Astrocyte (in vitro differentiated cells and primary cell): Measurements from ENCODE around the gene ZNF33A. TPM values are rescaled to one million over a fixed set of nuclear protein-coding genes. Genes with fewer than 3 reads are reported as not detected.
"Not testable (repeated sequence)": the region's sequence is repeated elsewhere in the genome, so short reads cannot be mapped to it uniquely, and the experiment has no call there.

Experiments used
- DNase-seq: peaks from one replicate; pipeline ENCODE4 v3.0.0-alpha.2; 2010; ENCODE audit warnings: low read depth
- FAIRE-seq: peaks from 2 replicates; lab custom pipeline; 2011; peaks lifted over from hg19 to GRCh38; lab: Jason Lieb, UNC
- H2AFZ ChIP-seq: 2 replicates; pipeline ENCODE4 v1.6.0; 2012; ENCODE audit warnings: low read depth, low read length, inconsistent platforms
- H3K27ac ChIP-seq: 2 replicates; pipeline ENCODE4 v1.5.1; 2011; ENCODE audit warnings: low read depth, low read length, inconsistent platforms
- H3K27me3 ChIP-seq: 2 replicates; pipeline ENCODE4 v1.6.0; 2011; ENCODE audit warnings: low read length, inconsistent platforms; ENCODE audit not compliant: insufficient read depth
- H3K36me3 ChIP-seq: 2 replicates; pipeline ENCODE4 v1.5.1; 2011; ENCODE audit warnings: low read length, inconsistent platforms; ENCODE audit not compliant: insufficient read depth
- H3K4me1 ChIP-seq: 2 replicates; pipeline ENCODE4 v1.5.1; 2011; ENCODE audit warnings: low read length, inconsistent platforms; ENCODE audit not compliant: insufficient read depth
- H3K4me2 ChIP-seq: 2 replicates; pipeline ENCODE4 v1.6.0; 2012; ENCODE audit warnings: low read length, inconsistent platforms
- H3K4me3 ChIP-seq: 2 replicates; pipeline ENCODE4 v1.5.1; 2011; ENCODE audit warnings: low read depth, mild to moderate bottlenecking, low read length, inconsistent platforms; ENCODE audit not compliant: insufficient read depth
- H3K79me2 ChIP-seq: 2 replicates; pipeline ENCODE4 v1.6.0; 2012; ENCODE audit warnings: mild to moderate bottlenecking, low read length, inconsistent platforms; ENCODE audit not compliant: insufficient read depth
- H3K9ac ChIP-seq: 2 replicates; pipeline ENCODE4 v1.6.0; 2012; ENCODE audit warnings: mild to moderate bottlenecking, low read length, inconsistent platforms
- H3K9me3 ChIP-seq: 2 replicates; pipeline ENCODE4 v1.5.1; 2012; ENCODE audit warnings: low read depth, mild to moderate bottlenecking, low read length, inconsistent platforms; ENCODE audit not compliant: insufficient read depth
- H4K20me1 ChIP-seq: 2 replicates; pipeline ENCODE4 v1.6.0; 2012; ENCODE audit warnings: low read length, inconsistent platforms; ENCODE audit not compliant: insufficient read depth
- H3K27ac Mint-ChIP-seq: one replicate; pipeline ENCODE4 v1.8.0; 2021; ENCODE audit warnings: mild to moderate bottlenecking, mixed read lengths; ENCODE audit not compliant: unreplicated experiment
- H3K27me3 Mint-ChIP-seq: one replicate; pipeline ENCODE4 v1.8.0; 2021; ENCODE audit warnings: low read depth, mixed read lengths; ENCODE audit not compliant: unreplicated experiment
- H3K36me3 Mint-ChIP-seq: one replicate; pipeline ENCODE4 v1.8.0; 2021; ENCODE audit warnings: low read depth, mixed read lengths; ENCODE audit not compliant: unreplicated experiment
- H3K4me1 Mint-ChIP-seq: one replicate; pipeline ENCODE4 v1.8.0; 2021; ENCODE audit warnings: low read depth, mixed read lengths; ENCODE audit not compliant: unreplicated experiment
- H3K4me3 Mint-ChIP-seq: one replicate; pipeline ENCODE4 v1.8.0; 2021; ENCODE audit warnings: mild to moderate bottlenecking, moderate library complexity, mixed read lengths; ENCODE audit not compliant: unreplicated experiment
- H3K9me3 Mint-ChIP-seq: one replicate; pipeline ENCODE4 v1.8.0; 2021; ENCODE audit warnings: mild to moderate bottlenecking, mixed read lengths; ENCODE audit not compliant: unreplicated experiment
- CTCF ChIP-seq: IDR thresholded peaks from 2 replicates; pipeline ENCODE4 v1.5.1; 2011; ENCODE audit warnings: low read depth, mild to moderate bottlenecking, inconsistent platforms, low read length, moderate library complexity; ENCODE audit not compliant: insufficient read depth
- EZH2 ChIP-seq: IDR thresholded peaks from 2 replicates; pipeline ENCODE4 v1.6.1; 2012; ENCODE audit warnings: mild to moderate bottlenecking, low read length, inconsistent platforms; ENCODE audit not compliant: insufficient read depth
- total RNA-seq: library from RNA; stranded (reverse); gene quantifications from 2 replicates; pipeline ENCODE4 v1.2.1, GENCODE V29; 2021

Gene ZNF33A
- total RNA-seq, 1 donor from 2014 or later: 11.6 TPM

DNA sequence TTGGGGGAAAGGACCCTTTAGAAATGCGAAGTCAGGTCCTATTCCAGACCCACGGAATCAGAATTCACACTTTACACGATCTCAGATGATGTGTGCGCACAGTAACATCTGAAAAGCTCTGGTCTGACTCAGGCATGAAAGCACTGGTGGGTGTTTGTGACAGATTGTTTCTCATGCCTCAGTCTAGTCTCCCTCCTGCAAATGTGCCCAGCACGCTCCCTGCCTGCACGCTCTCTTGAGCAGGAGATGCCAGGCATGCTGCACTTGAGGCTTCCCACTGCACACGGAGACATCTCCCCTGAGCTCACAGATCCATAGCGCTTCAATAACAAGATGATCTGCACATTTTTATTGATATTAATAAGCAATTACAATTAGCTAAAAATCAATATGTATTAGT lies 60.0 kb downstream of the ZNF33A start:
- H3K36me3 Mint-ChIP-seq: no peaks in the 10 kb centered on the region
- H3K27me3 Mint-ChIP-seq: no peaks in the 10 kb centered on the region
- no peaks in the 10 kb centered on the region for H3K4me1 ChIP-seq
- no peak overlapping the region for H3K4me2 ChIP-seq
- H3K4me3 Mint-ChIP-seq: no peak overlapping the region
- peaks cover 8% of the 10 kb centered on the region for H3K9me3 Mint-ChIP-seq
- no peaks in the 10 kb centered on the region for H3K27me3 ChIP-seq
- H3K79me2 ChIP-seq: no peaks in the 10 kb centered on the region
- H4K20me1 ChIP-seq: no peaks in the 10 kb centered on the region
- no peak overlapping the region for H3K27ac ChIP-seq
- H3K27ac Mint-ChIP-seq: no peak overlapping the region
- H3K9me3 ChIP-seq: no peaks in the 10 kb centered on the region
- H2AFZ ChIP-seq: no peak overlapping the region
- no peaks in the 10 kb centered on the region for H3K36me3 ChIP-seq
- no peak for FAIRE-seq
- no peak overlapping the region for H3K4me3 ChIP-seq
- DNase-seq: no peak
- no peak overlapping the region for H3K9ac ChIP-seq
- TF ChIP-seq CTCF: no peak
- no peak for TF ChIP-seq EZH2
- peaks cover 3% of the 10 kb centered on the region for H3K4me1 Mint-ChIP-seq

DNA sequence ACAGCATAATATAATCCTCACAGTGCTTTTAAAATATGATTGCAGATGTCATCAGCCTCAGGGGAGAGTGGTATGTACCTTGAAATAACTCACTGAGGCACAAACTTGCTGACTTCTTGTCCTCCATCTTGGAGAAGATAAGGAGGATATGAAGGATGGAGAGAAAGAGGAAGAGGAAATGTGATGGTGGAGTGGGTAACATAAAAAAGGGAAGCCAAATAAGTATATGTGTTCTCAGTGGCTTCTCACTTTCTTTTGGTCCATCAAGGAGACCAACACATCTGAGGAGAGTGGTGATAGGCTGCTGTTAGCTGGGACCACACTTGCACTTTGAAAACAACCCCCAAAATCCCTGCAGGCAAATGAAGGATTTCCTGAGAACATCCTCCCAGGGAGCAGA lies 62.1 kb downstream of the ZNF33A start:
- Histone ChIP-seq H2AFZ (no peak overlapping the region), H3K27me3 (no peaks in the 10 kb centered on the region), H3K9ac (no peak overlapping the region), H3K36me3 (no peaks in the 10 kb centered on the region), H3K9me3 (peaks cover 6% of the 10 kb centered on the region), H3K27ac (no peak overlapping the region), H3K79me2 (no peaks in the 10 kb centered on the region), H4K20me1 (no peaks in the 10 kb centered on the region), H3K4me1 (no peaks in the 10 kb centered on the region), H3K4me2 (no peak overlapping the region), H3K4me3 (no peak overlapping the region)
- Mint-ChIP-seq H3K36me3 (no peaks in the 10 kb centered on the region), H3K4me3 (no peak overlapping the region), H3K4me1 (peaks cover 3% of the 10 kb centered on the region), H3K27me3 (no peaks in the 10 kb centered on the region), H3K9me3 (peaks cover 13% of the 10 kb centered on the region), H3K27ac (no peak overlapping the region)
- DNase-seq (no peak), FAIRE-seq (no peak)
- no peak for TF ChIP-seq EZH2
- no peak for TF ChIP-seq CTCF

DNA sequence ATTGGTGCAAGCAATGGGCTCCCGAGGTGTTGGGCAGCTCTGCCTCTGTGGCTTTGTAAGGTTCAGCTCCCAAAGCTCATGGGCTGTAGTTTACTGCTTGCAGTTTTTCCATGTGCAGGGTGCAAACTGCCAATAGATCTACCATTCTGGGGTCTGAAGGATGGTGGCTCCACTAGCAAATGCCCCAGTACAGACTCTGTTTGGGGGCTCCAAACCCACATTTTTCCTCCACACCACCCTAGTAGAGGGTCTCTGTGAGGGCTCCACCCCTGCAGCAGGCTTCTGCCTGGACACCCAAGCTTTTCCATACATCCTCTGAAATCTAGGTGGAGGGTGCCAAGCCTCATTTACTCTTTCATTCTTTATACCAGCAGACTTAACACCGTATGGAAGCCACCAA lies 66.2 kb downstream of the ZNF33A start:
- Histone ChIP-seq H3K9me3 (peaks cover 6% of the 10 kb centered on the region), H3K9ac (no peak overlapping the region), H3K4me3 (no peak overlapping the region), H3K4me2 (no peak overlapping the region), H3K36me3 (no peaks in the 10 kb centered on the region), H3K27me3 (no peaks in the 10 kb centered on the region), H3K27ac (no peak overlapping the region), H4K20me1 (no peaks in the 10 kb centered on the region), H3K79me2 (no peaks in the 10 kb centered on the region), H3K4me1 (no peaks in the 10 kb centered on the region), H2AFZ (no peak overlapping the region)
- Mint-ChIP-seq H3K4me3 (no peak overlapping the region), H3K36me3 (no peaks in the 10 kb centered on the region), H3K4me1 (no peaks in the 10 kb centered on the region), H3K27me3 (no peaks in the 10 kb centered on the region), H3K9me3 (peaks cover 18% of the 10 kb centered on the region), H3K27ac (no peak overlapping the region)
- FAIRE-seq (no peak), DNase-seq (no peak)
- TF ChIP-seq CTCF (no peak), EZH2 (no peak)

DNA sequence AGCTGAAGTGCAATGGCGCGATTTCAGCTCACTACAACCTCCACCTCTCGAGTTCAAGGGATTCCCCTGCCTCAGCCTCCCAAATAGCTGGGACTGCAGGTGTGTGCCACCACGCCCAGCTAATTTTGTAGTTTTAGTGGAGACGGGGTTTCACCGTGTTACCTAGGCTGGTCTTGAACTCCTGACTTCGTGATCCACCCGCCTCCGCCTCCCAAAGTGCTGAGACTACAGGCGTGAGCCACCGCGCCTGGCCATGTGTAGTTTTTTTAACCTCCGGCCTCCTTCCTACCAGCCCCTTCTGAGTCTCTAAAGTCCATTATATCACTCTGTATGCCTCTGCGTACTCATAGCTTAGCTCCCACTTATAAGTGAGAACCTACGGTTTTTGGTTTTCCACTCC lies 82.8 kb downstream of the ZNF33A start:
- H3K27ac Mint-ChIP-seq, H3K27me3 ChIP-seq, FAIRE-seq, H3K27ac ChIP-seq, H3K9me3 ChIP-seq, H3K4me3 ChIP-seq, H3K9me3 Mint-ChIP-seq, H3K27me3 Mint-ChIP-seq, H4K20me1 ChIP-seq, H3K36me3 ChIP-seq, H3K4me1 ChIP-seq, H3K9ac ChIP-seq, H3K4me1 Mint-ChIP-seq, DNase-seq: not testable (repeated sequence)
- Histone ChIP-seq H3K79me2 (peaks cover 14% of the 10 kb centered on the region), H3K4me2 (peak overlapping the region; percentile 90), H2AFZ (peak overlapping the region; percentile 90)
- peak overlapping the region; percentile 90 for H3K4me3 Mint-ChIP-seq
- peaks cover 18% of the 10 kb centered on the region for H3K36me3 Mint-ChIP-seq
